Mesothelial cell of epicardium (in vitro differentiated cells): ENCODE measurements around the gene TMEM176B. TPM values are rescaled to one million over a fixed set of nuclear protein-coding genes. Genes with fewer than 3 reads are reported as not detected.

Experiments
- DNase-seq, 2 experiments: peaks; one replicate each; pipeline ENCODE4 v3.0.0; 2021; ENCODE audit warnings: low spot score in 2 of 2; ENCODE audit not compliant: unreplicated experiment in 2 of 2
- H3K27ac Mint-ChIP-seq: 2 replicates; pipeline ENCODE4 v1.8.0; 2021; ENCODE audit warnings: mixed read lengths
- H3K27me3 Mint-ChIP-seq: 2 replicates; pipeline ENCODE4 v1.8.0; 2021; ENCODE audit warnings: low read depth, mixed read lengths
- H3K36me3 Mint-ChIP-seq: 2 replicates; pipeline ENCODE4 v1.8.0; 2021; ENCODE audit warnings: mixed read lengths
- H3K4me1 Mint-ChIP-seq: 2 replicates; pipeline ENCODE4 v1.8.0; 2021; ENCODE audit warnings: mixed read lengths
- H3K4me3 Mint-ChIP-seq: 2 replicates; pipeline ENCODE4 v1.8.0; 2021; ENCODE audit warnings: mild to moderate bottlenecking, moderate library complexity, mixed read lengths
- H3K9me3 Mint-ChIP-seq: 2 replicates; pipeline ENCODE4 v1.8.0; 2021; ENCODE audit warnings: mixed read lengths
- total RNA-seq: library from RNA; stranded (reverse); gene quantifications from 3 replicates; pipeline ENCODE4 v1.2.1, GENCODE V29; 2021
- TF ChIP-seq, protein P1 (sequence below): fragments of 200-600 bp; sonication (generic); IDR thresholded peaks from one replicate; pipeline ENCODE4 v1.5.0; 2021; ENCODE audit warnings: antibody characterized with exemption; ENCODE audit not compliant: unreplicated experiment

TMEM176B gene
- total RNA-seq, 1 donor from 2014 or later, result 2.3 TPM

DNA sequence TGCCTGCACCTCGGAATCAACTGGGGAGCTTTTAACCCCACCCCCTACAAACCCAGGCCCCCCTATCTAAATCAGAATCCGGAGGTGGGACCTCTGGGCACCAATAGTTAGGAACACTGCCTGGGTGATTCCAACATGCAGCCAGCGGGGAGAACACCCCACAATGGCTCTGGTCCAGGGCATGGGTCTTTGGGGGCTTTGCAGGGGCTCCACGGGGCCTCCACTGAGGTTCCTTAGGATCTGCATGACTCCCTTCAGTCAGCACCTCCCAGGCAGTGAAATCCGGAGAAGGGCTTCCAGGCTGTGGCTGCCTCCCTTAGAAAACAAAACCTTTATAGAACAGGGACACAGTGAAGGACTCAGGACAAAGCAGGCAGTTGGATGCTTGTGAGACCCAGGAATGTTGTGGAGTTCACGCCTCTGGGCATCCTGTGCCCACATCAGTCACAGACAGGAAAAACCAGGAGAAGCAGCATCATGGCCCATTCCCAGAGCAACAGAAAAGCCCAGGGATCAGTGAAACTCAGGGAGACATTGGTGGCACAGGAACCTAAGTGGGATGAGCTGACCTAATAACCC, 35.6 kb upstream of the TMEM176B start:
- no peak for DNase-seq
- Mint-ChIP-seq H3K4me1 (no peaks in the 10 kb centered on the region), H3K27ac (no peak overlapping the region), H3K4me3 (no peak overlapping the region), H3K27me3 (peaks cover 17% of the 10 kb centered on the region), H3K36me3 (no peaks in the 10 kb centered on the region), H3K9me3 (peaks cover 10% of the 10 kb centered on the region)
- TF ChIP-seq, protein P1, sequence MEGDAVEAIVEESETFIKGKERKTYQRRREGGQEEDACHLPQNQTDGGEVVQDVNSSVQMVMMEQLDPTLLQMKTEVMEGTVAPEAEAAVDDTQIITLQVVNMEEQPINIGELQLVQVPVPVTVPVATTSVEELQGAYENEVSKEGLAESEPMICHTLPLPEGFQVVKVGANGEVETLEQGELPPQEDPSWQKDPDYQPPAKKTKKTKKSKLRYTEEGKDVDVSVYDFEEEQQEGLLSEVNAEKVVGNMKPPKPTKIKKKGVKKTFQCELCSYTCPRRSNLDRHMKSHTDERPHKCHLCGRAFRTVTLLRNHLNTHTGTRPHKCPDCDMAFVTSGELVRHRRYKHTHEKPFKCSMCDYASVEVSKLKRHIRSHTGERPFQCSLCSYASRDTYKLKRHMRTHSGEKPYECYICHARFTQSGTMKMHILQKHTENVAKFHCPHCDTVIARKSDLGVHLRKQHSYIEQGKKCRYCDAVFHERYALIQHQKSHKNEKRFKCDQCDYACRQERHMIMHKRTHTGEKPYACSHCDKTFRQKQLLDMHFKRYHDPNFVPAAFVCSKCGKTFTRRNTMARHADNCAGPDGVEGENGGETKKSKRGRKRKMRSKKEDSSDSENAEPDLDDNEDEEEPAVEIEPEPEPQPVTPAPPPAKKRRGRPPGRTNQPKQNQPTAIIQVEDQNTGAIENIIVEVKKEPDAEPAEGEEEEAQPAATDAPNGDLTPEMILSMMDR, result no peak

DNA sequence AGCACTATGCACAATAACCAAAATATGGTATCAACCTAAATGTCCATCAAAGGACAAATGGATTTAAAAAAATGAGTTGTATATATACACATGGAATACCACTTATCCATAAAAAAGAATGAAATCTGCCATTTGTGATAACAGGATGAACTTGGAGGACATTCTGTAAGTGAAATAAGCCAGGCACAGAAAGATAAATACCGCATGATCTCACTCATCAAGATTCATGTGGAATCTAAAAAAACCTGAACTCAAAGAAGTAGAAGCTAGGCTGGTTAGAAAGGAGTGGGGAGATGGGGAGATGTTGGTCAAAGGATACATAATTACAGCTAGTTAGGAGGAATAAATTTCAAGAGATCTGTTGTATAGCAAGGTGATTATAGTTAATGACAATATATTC, 34.9 kb upstream of the TMEM176B start:
- DNase-seq, result no peak
- H3K27me3 Mint-ChIP-seq, result peaks cover 12% of the 10 kb centered on the region
- no peak overlapping the region for H3K4me3 Mint-ChIP-seq
- H3K4me1 Mint-ChIP-seq, result no peaks in the 10 kb centered on the region
- H3K36me3 Mint-ChIP-seq, result no peaks in the 10 kb centered on the region
- no peak overlapping the region for H3K27ac Mint-ChIP-seq
- TF ChIP-seq, protein P1, result no peak
- H3K9me3 Mint-ChIP-seq, result peaks cover 10% of the 10 kb centered on the region

DNA sequence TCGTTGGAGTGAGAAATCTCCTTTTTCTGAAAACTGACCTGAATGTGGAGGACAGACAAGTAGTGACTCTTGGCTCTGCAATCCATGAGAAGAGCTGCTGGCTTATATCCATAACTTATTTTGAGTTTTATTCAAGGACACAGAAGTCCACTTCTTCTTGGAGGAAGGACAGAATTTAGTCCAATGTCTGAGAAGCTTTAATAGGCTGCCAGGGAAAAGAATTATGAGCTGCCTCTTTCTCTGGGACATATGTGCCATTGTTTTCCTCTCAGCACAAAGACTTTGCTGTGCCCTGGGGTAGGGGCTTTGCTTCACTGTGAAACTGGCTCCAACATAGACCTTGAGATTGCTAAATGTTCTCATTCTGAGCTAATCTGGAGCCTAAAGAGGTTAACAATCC, 31.7 kb upstream of the TMEM176B start:
- Mint-ChIP-seq H3K4me3 (no peak overlapping the region), H3K36me3 (no peaks in the 10 kb centered on the region), H3K9me3 (peaks cover 10% of the 10 kb centered on the region), H3K4me1 (no peaks in the 10 kb centered on the region), H3K27ac (no peak overlapping the region), H3K27me3 (peaks cover 23% of the 10 kb centered on the region)
- TF ChIP-seq, protein P1, result no peak
- DNase-seq, result no peak

DNA sequence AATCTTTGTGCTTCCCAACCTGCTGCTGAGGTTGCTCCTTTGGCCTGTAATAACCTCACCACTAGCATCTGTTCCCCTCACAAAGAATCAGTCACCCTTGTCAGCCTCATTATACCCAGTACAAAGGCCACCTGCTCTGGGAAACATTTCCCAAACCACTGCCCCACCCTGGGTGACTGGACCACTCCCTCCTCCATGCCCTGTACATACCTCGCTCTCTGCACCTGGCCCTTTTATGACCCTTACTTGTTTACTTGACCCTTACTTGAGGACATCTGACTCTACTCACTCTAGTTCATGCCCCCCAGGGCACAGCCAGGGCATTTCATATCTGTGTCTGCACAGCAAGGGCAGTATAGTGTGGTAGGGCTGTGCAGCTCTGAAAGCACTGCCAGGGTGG, 30.8 kb upstream of the TMEM176B start:
- peaks cover 10% of the 10 kb centered on the region for H3K9me3 Mint-ChIP-seq
- no peaks in the 10 kb centered on the region for H3K36me3 Mint-ChIP-seq
- no peaks in the 10 kb centered on the region for H3K4me1 Mint-ChIP-seq
- H3K27ac Mint-ChIP-seq, result no peak overlapping the region
- DNase-seq, result no peak
- TF ChIP-seq, protein P1, result no peak
- H3K4me3 Mint-ChIP-seq, result no peak overlapping the region
- peaks cover 28% of the 10 kb centered on the region for H3K27me3 Mint-ChIP-seq

DNA sequence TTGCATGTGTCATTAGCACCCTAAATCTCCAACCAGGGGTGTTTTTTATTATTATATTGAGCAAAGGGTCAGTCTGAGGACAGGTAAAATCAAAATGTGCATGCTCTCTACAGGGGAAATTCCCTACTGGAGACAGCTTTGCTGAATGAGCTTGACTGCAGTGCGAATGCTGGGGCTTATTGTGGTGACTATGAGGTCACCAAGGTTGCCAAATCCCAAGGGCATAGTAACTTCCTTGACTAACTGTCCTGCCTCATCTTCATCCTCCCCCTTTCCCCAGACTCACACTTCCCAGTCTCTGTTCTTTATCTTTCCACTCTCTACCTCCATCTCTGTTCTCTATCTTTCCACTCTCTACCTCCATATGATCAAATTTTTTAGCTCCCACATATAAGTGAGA, 29.3 kb upstream of the TMEM176B start:
- Mint-ChIP-seq H3K36me3 (no peaks in the 10 kb centered on the region), H3K4me3 (no peak overlapping the region), H3K27me3 (peaks cover 26% of the 10 kb centered on the region), H3K4me1 (no peaks in the 10 kb centered on the region), H3K9me3 (peaks cover 10% of the 10 kb centered on the region), H3K27ac (no peak overlapping the region)
- DNase-seq, result no peak
- TF ChIP-seq, protein P1, result no peak

DNA sequence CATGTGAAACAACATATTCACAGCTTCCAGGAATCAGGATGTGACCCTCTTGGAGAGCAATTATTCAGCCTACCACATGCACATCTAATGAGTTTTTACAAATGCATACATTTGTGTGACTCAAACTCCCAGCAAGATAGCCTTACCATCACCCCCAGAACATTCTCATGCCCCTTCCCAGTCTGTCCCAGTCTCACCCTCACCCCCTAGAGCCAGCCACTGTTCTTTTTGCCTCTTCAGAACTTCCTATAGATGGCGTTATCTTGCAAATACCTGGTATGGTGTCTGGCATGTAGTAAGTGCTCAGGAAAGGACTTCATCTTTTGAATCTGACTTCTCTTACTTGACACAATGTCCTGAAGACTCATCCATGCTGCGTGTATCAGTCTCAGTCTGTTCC, 28.2 kb upstream of the TMEM176B start:
- Mint-ChIP-seq H3K4me3 (no peak overlapping the region), H3K27ac (no peak overlapping the region), H3K9me3 (peaks cover under 1% of the 10 kb centered on the region), H3K36me3 (no peaks in the 10 kb centered on the region), H3K27me3 (peaks cover 23% of the 10 kb centered on the region), H3K4me1 (no peaks in the 10 kb centered on the region)
- no peak for DNase-seq
- TF ChIP-seq, protein P1, result no peak
